ENCODE measurements around the gene CTDSPL. TPM values are rescaled to one million over a fixed set of nuclear protein-coding genes. Genes with fewer than 3 reads are reported as not detected.
A peak's percentile ranks its signal among the peaks of the same experiment; 100 is the strongest.

Gene CTDSPL
- total and polyA plus RNA-seq, 10 of the 15 experiments (the other 5 are each of a cell fraction or from before 2014, with no cell fraction given), result 0.05 to 0.51 (median 0.18) TPM; not detected in 6

DNA sequence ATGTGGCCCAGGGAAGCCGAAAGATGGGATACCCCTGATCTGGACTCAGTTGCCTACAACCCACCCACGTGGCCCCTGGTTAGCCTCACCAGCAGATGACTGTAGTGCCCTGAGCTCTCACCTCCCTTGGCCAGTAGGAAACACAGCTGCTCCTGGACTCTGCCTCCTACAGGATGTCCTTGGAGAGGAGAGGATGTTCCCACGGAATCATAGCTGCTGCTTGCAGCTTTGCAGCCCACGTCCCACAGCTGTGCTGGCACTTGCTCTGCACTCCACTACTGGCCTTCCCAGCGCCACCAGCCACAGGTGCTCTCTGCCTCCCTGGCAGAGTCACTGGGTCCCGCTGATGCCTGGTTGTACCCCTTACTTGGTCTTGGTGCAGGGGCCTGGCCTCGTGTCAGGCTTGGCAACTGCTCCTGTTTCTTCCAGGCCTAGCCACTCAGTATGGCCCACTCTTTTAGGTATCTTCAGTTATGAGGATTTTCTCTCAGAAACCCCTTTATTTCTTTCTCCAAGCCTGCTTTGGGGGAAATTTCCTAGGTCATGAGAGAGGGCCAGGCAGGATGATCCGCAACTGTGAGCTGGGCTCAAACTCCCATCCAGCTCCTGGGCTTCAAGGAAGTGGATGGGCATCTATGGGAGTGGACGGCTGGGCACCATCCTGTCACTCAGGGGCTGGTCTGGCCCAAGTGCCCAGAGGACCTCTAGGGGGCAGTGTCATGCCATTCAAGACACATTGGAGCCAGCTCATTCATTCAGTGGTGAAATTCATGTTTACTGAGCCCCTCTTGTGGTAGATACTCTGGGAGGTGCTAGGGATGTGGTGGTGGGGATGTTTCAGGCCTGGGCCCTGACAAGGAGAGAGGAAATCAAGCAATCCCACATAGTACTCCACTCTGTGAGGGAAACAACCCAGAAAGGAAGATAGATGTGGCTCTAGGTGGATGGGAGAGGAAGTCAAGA lies 112.7 kb downstream of the CTDSPL start (continued):
- TF ChIP-seq HCFC1 (IDR thresholded peaks at IDR 0.05; ENCODE audit: low read length) (no peak), IRF4 (IDR thresholded peaks at IDR 0.05; ENCODE audit: low read depth, low read length) (no peak), POLR2AphosphoS2 (IDR thresholded peaks at IDR 0.05; ENCODE audit: low read depth, low read length) (no peak), GABPA (IDR thresholded peaks at IDR 0.05; ENCODE audit: low read depth) (no peak), LARP7 (IDR thresholded peaks at IDR 0.05) (no peak), RBBP5 (conservative IDR thresholded peaks at IDR 0.05) (no peak), SP1 (IDR thresholded peaks at IDR 0.05; ENCODE audit: low read depth, low read length) (no peak), BHLHE40 (IDR thresholded peaks at IDR 0.05; ENCODE audit: borderline replicate concordance in 1 of 2, low read depth in 2 of 2, low read length in 1 of 2) (0 out of 4 replicates have a peak, but pooled peaks of 1 of the 2 experiments have one; percentile 7), TCF7 (IDR thresholded peaks at IDR 0.05; ENCODE audit: borderline replicate concordance) (no peak), TCF3 (IDR thresholded peaks at IDR 0.05; ENCODE audit: borderline replicate concordance, insufficient read depth, low read depth, low read length) (no peak), SPI1 (IDR thresholded peaks at IDR 0.05; ENCODE audit: borderline replicate concordance, insufficient read depth, low read depth, low read length) (no peak), SUPT20H (IDR thresholded peaks at IDR 0.05; ENCODE audit: borderline replicate concordance, control insufficient read depth, low read depth, low read length) (no peak), HDAC6 (IDR thresholded peaks at IDR 0.05; ENCODE audit: unreplicated experiment) (no peak), ZNF24 (IDR thresholded peaks at IDR 0.05) (peak; percentile 89), CEBPB (IDR thresholded peaks at IDR 0.05; ENCODE audit: borderline replicate concordance in 1 of 2, low read depth in 2 of 2, low read length in 2 of 2) (no peak), TCF12 (IDR thresholded peaks at IDR 0.05; ENCODE audit: low read depth, low read length) (no peak)
- TF ChIP-seq, protein P1, sequence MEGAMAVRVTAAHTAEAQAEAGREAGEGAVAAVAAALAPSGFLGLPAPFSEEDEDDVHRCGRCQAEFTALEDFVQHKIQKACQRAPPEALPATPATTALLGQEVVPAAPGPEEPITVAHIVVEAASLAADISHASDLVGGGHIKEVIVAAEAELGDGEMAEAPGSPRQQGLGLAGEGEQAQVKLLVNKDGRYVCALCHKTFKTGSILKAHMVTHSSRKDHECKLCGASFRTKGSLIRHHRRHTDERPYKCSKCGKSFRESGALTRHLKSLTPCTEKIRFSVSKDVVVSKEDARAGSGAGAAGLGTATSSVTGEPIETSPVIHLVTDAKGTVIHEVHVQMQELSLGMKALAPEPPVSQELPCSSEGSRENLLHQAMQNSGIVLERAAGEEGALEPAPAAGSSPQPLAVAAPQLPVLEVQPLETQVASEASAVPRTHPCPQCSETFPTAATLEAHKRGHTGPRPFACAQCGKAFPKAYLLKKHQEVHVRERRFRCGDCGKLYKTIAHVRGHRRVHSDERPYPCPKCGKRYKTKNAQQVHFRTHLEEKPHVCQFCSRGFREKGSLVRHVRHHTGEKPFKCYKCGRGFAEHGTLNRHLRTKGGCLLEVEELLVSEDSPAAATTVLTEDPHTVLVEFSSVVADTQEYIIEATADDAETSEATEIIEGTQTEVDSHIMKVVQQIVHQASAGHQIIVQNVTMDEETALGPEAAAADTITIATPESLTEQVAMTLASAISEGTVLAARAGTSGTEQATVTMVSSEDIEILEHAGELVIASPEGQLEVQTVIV (IDR thresholded peaks at IDR 0.05; ENCODE audit: borderline replicate concordance, partially characterized antibody), result no peak
- TF ChIP-seq, protein P2, sequence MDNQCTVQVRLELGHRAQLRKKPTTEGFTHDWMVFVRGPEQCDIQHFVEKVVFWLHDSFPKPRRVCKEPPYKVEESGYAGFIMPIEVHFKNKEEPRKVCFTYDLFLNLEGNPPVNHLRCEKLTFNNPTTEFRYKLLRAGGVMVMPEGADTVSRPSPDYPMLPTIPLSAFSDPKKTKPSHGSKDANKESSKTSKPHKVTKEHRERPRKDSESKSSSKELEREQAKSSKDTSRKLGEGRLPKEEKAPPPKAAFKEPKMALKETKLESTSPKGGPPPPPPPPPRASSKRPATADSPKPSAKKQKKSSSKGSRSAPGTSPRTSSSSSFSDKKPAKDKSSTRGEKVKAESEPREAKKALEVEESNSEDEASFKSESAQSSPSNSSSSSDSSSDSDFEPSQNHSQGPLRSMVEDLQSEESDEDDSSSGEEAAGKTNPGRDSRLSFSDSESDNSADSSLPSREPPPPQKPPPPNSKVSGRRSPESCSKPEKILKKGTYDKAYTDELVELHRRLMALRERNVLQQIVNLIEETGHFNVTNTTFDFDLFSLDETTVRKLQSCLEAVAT (IDR thresholded peaks at IDR 0.05), result no peak
- TF ChIP-seq, protein P3, sequence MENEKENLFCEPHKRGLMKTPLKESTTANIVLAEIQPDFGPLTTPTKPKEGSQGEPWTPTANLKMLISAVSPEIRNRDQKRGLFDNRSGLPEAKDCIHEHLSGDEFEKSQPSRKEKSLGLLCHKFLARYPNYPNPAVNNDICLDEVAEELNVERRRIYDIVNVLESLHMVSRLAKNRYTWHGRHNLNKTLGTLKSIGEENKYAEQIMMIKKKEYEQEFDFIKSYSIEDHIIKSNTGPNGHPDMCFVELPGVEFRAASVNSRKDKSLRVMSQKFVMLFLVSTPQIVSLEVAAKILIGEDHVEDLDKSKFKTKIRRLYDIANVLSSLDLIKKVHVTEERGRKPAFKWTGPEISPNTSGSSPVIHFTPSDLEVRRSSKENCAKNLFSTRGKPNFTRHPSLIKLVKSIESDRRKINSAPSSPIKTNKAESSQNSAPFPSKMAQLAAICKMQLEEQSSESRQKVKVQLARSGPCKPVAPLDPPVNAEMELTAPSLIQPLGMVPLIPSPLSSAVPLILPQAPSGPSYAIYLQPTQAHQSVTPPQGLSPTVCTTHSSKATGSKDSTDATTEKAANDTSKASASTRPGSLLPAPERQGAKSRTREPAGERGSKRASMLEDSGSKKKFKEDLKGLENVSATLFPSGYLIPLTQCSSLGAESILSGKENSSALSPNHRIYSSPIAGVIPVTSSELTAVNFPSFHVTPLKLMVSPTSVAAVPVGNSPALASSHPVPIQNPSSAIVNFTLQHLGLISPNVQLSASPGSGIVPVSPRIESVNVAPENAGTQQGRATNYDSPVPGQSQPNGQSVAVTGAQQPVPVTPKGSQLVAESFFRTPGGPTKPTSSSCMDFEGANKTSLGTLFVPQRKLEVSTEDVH (IDR thresholded peaks at IDR 0.05; ENCODE audit: low read depth, partially characterized antibody), result no peak
- TF ChIP-seq, protein P4, sequence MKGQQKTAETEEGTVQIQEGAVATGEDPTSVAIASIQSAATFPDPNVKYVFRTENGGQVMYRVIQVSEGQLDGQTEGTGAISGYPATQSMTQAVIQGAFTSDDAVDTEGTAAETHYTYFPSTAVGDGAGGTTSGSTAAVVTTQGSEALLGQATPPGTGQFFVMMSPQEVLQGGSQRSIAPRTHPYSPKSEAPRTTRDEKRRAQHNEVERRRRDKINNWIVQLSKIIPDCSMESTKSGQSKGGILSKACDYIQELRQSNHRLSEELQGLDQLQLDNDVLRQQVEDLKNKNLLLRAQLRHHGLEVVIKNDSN (IDR thresholded peaks at IDR 0.05; ENCODE audit: borderline replicate concordance, extremely low read length, insufficient read depth, low read depth, low read length), result no peak
- TF ChIP-seq, protein P5, sequence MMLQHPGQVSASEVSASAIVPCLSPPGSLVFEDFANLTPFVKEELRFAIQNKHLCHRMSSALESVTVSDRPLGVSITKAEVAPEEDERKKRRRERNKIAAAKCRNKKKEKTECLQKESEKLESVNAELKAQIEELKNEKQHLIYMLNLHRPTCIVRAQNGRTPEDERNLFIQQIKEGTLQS (IDR thresholded peaks at IDR 0.05; ENCODE audit: borderline replicate concordance, extremely low read depth, low read depth, low read length), result no peak

Measured in GM12878 (cell line).